Suprapubic skin (tissue), 4 donors: Measurements from ENCODE around the gene GLYR1. TPM values are rescaled to one million over a fixed set of nuclear protein-coding genes. Genes with fewer than 3 reads are reported as not detected.

Experiments
- DNase-seq, 2 donors: peaks; one replicate each; pipeline ENCODE4 v3.0.0-alpha.2; 2019; ENCODE audit warnings: low spot score in 2 of 2
- H3K27ac ChIP-seq: fragments of 200-600 bp; sonication (generic); one replicate; pipeline ENCODE4 v1.5.1; 2019
- H3K27me3 ChIP-seq: fragments of 200-600 bp; sonication (generic); one replicate; pipeline ENCODE4 v1.5.1; 2019
- H3K36me3 ChIP-seq: fragments of 200-600 bp; sonication (generic); one replicate; pipeline ENCODE4 v1.5.1; 2019
- H3K4me1 ChIP-seq: fragments of 200-600 bp; sonication (generic); one replicate; pipeline ENCODE4 v1.5.1; 2019
- H3K4me3 ChIP-seq: fragments of 200-600 bp; sonication (generic); one replicate; pipeline ENCODE4 v1.5.1; 2019; ENCODE audit warnings: mild to moderate bottlenecking
- H3K9me3 ChIP-seq: fragments of 200-600 bp; sonication (generic); one replicate; pipeline ENCODE4 v1.5.1; 2019
- CTCF ChIP-seq, 2 donors: fragments of 200-600 bp in 1 of 2; fragments of 450-650 bp in 1 of 2; sonication (generic) in 1 of 2; IDR thresholded peaks; one replicate each; pipeline ENCODE4 v1.5.1; 2016 to 2019; ENCODE audit warnings: antibody characterized with exemption in 2 of 2, mild to moderate bottlenecking in 1 of 2, moderate library complexity in 1 of 2
- EP300 ChIP-seq: sonication (generic); formaldehyde crosslinking; IDR thresholded peaks from one replicate; pipeline ENCODE4 v1.6.1; 2017; ENCODE audit warnings: antibody characterized with exemption
- POLR2A ChIP-seq, 2 donors: fragments of 450-650 bp; IDR thresholded peaks; one replicate each; pipeline ENCODE4 v1.6.1; 2017; ENCODE audit warnings: antibody characterized with exemption in 2 of 2, mild to moderate bottlenecking in 2 of 2, moderate library complexity in 2 of 2
- POLR2AphosphoS5 ChIP-seq, 3 donors: sonication (generic); formaldehyde crosslinking; IDR thresholded peaks; one replicate each; pipeline ENCODE4 v1.6.1; 2017; ENCODE audit warnings: antibody characterized with exemption in 3 of 3
- WGBS: methylation state at CpG from one replicate; pipeline ENCODE4 v1.1.5; 2018; 5-methylcytosine and 5-hydroxymethylcytosine counted together
- total RNA-seq, 4 donors: library from RNA; depleted of rRNA; stranded (reverse); fragments of >200 nt; gene quantifications; one replicate each; pipeline ENCODE4 v1.1.0, GENCODE V29; 2016

GLYR1 gene
- total RNA-seq, 4 donors from 2014 or later: 42.2 to 76.0 (median 50.7) TPM

GRCh38 chr16:4772351-4772750 lies 74.7 kb downstream of the GLYR1 start:
- 86% methylated on average over 4 of the region's 5 CpGs for WGBS
- Histone ChIP-seq H3K27me3 (no peaks in the 10 kb centered on the region), H3K4me3 (no peak overlapping the region), H3K27ac (no peak overlapping the region), H3K36me3 (no peaks in the 10 kb centered on the region), H3K4me1 (peaks cover 15% of the 10 kb centered on the region), H3K9me3 (no peaks in the 10 kb centered on the region)
- no peak for TF ChIP-seq CTCF (IDR thresholded peaks at IDR 0.05)
- TF ChIP-seq POLR2A (IDR thresholded peaks at IDR 0.05): no peak
- TF ChIP-seq POLR2AphosphoS5 (IDR thresholded peaks at IDR 0.05): no peak
- no peak for TF ChIP-seq EP300
- no peak for DNase-seq

- no peak overlapping the region for H3K4me3 ChIP-seq
Observed at GRCh38 chr16:4771646-4772045, 75.4 kb downstream of the GLYR1 start.

GRCh38 chr16:4769306-4769638 lies 77.8 kb downstream of the GLYR1 start:
- no peak overlapping the region for H3K4me3 ChIP-seq

More at GRCh38 chr16:4771646-4772045, 75.4 kb downstream of the GLYR1 start:
- Histone ChIP-seq H3K27ac (no peak overlapping the region), H3K4me1 (peaks cover 17% of the 10 kb centered on the region), H3K27me3 (no peaks in the 10 kb centered on the region), H3K36me3 (no peaks in the 10 kb centered on the region), H3K9me3 (no peaks in the 10 kb centered on the region)
- TF ChIP-seq POLR2AphosphoS5 (IDR thresholded peaks at IDR 0.05): no peak
- TF ChIP-seq CTCF (IDR thresholded peaks at IDR 0.05): no peak
- TF ChIP-seq EP300: no peak
- TF ChIP-seq POLR2A (IDR thresholded peaks at IDR 0.05): no peak
- no peak for DNase-seq
- 49% methylated on average over 3 of the region's 3 CpGs for WGBS

GRCh38 chr16:4768549-4769305 lies 78.4 kb downstream of the GLYR1 start:
- DNase-seq: peak; percentile 98 to 99
- Histone ChIP-seq H3K36me3 (peaks cover 8% of the 10 kb centered on the region), H3K9me3 (no peaks in the 10 kb centered on the region), H3K4me3 (peak overlapping the region; percentile 92), H3K27me3 (no peaks in the 10 kb centered on the region), H3K4me1 (peaks cover 35% of the 10 kb centered on the region), H3K27ac (peak overlapping the region; percentile 89)
- WGBS: 15% methylated on average over 10 of the region's 48 CpGs
- TF ChIP-seq EP300 (no peak), POLR2A (IDR thresholded peaks at IDR 0.05) (peak; percentile 36 to 48), POLR2AphosphoS5 (IDR thresholded peaks at IDR 0.05) (peak in 1 of 3 donors; percentile 38)

More at GRCh38 chr16:4769306-4769638, 77.8 kb downstream of the GLYR1 start:
- TF ChIP-seq CTCF (IDR thresholded peaks at IDR 0.05) (no peak), POLR2A (IDR thresholded peaks at IDR 0.05) (no peak), EP300 (no peak), POLR2AphosphoS5 (IDR thresholded peaks at IDR 0.05) (no peak)
- DNase-seq: no peak
- Histone ChIP-seq H3K4me1 (peaks cover 35% of the 10 kb centered on the region), H3K27me3 (no peaks in the 10 kb centered on the region), H3K27ac (no peak overlapping the region), H3K9me3 (no peaks in the 10 kb centered on the region), H3K36me3 (peaks cover 4% of the 10 kb centered on the region)
- 53% methylated on average over 7 of the region's 7 CpGs for WGBS

- peaks cover 35% of the 10 kb centered on the region for H3K4me1 ChIP-seq
- TF ChIP-seq CTCF (IDR thresholded peaks at IDR 0.05) (no peak), EP300 (no peak), POLR2AphosphoS5 (IDR thresholded peaks at IDR 0.05) (no peak), POLR2A (IDR thresholded peaks at IDR 0.05) (no peak)
- H3K9me3 ChIP-seq: no peaks in the 10 kb centered on the region
- peaks cover 15% of the 10 kb centered on the region for H3K36me3 ChIP-seq
- 38% methylated on average over 17 of the region's 17 CpGs for WGBS
- DNase-seq: no peak
- H3K4me3 ChIP-seq: peak overlapping the region; percentile 92
- H3K27me3 ChIP-seq: no peaks in the 10 kb centered on the region
- peak overlapping the region; percentile 89 for H3K27ac ChIP-seq
Observed at GRCh38 chr16:4767872-4768548, 79.1 kb downstream of the GLYR1 start.
